GM12872 (cell line): ENCODE results near the gene CDKAL1.

Experiments used
- TF ChIP-seq, protein P1 (sequence below): IDR thresholded peaks from 3 replicates; pipeline ENCODE4 v1.5.1; 2011; ENCODE audit warnings: low read depth, mild to moderate bottlenecking, low read length, moderate library complexity; ENCODE audit not compliant: insufficient read depth

CDKAL1 gene

GRCh38 chr6:21144928-21145327 lies 610.7 kb downstream of the CDKAL1 start:
- TF ChIP-seq, protein P1, sequence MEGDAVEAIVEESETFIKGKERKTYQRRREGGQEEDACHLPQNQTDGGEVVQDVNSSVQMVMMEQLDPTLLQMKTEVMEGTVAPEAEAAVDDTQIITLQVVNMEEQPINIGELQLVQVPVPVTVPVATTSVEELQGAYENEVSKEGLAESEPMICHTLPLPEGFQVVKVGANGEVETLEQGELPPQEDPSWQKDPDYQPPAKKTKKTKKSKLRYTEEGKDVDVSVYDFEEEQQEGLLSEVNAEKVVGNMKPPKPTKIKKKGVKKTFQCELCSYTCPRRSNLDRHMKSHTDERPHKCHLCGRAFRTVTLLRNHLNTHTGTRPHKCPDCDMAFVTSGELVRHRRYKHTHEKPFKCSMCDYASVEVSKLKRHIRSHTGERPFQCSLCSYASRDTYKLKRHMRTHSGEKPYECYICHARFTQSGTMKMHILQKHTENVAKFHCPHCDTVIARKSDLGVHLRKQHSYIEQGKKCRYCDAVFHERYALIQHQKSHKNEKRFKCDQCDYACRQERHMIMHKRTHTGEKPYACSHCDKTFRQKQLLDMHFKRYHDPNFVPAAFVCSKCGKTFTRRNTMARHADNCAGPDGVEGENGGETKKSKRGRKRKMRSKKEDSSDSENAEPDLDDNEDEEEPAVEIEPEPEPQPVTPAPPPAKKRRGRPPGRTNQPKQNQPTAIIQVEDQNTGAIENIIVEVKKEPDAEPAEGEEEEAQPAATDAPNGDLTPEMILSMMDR: no peak

GRCh38 chr6:21147995-21148394 lies 613.7 kb downstream of the CDKAL1 start:
- TF ChIP-seq, protein P1: no peak

DNA sequence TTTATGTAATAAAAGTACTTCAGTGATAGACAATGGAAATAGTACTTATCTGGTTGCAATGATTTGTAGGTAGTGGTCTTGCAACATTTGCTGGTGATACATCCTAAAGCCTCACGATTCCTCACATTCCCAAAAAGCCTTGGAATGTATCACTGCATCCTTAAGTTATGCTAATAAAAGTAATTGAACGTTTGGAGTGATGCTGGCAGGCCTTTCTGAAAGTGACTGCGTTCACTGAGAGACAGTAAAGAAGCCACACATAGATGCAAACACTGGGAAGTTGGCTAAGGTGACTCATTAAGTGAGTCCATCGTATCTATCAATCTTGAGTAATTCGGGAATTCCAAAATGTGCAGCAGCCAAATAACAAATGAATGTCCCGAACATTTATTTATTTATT lies 615.2 kb downstream of the CDKAL1 start:
- TF ChIP-seq, protein P1: no peak

- TF ChIP-seq, protein P1: no peak
These were observed 616.4 kb downstream of the CDKAL1 start for GRCh38 chr6:21150667-21151066.

GRCh38 chr6:21151119-21151518 lies 616.9 kb downstream of the CDKAL1 start:
- TF ChIP-seq, protein P1: no peak

GRCh38 chr6:21151530-21151929 lies 617.3 kb downstream of the CDKAL1 start:
- TF ChIP-seq, protein P1: no peak

GRCh38 chr6:21157186-21157929 lies 623.1 kb downstream of the CDKAL1 start:
- TF ChIP-seq, protein P1: no peak

DNA sequence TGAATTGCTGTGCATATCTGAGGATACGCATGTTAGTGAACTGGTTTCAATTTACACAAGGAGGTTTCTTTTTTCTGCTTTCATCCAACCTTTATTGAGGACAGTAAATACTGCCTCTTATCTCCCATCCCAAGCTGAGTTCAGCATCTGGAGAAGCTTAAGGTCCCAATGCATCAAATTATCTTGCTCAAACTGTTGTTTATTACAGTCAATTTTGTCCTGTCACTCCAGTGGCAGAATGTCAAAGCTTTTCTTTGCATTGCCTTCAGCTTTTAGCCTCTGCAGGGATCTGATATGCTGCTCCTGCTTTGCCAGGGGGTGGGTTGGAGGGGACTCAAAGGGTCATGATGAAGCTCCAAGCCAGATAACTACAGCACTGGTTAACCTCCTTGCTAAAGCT lies 623.9 kb downstream of the CDKAL1 start:
- TF ChIP-seq, protein P1: no peak
